A549 (cell line): Measurements from ENCODE around the gene C7orf57. TPM values are rescaled to one million over a fixed set of nuclear protein-coding genes. Genes with fewer than 3 reads are reported as not detected.

Experiments
- ATAC-seq, 2 experiments: fragments of 200-7000 bp in 1 of 2; fragments of >200 bp in 1 of 2; cut with Nextera tagmentation in 1 of 2; cut with Tn5 transposase in 1 of 2; 3 replicates each; pipeline versions ENCODE4 v1.8.0 to v1.9.1; 2018 to 2020; ENCODE audit warnings: mild to moderate bottlenecking in 1 of 2, moderate library complexity in 1 of 2
- CTCF ChIA-PET: fragments of 300-600 bp; sonication (Branson Sonifier 250); formaldehyde crosslinking; extraction: SDS; loops from one replicate; lab custom pipeline; 2021; ENCODE audit warnings: antibody characterized with exemption, inconsistent platforms; lab: Yijun Ruan, JAX
- POLR2A ChIA-PET: fragments of 350-600 bp; formaldehyde crosslinking; extraction: SDS; loops from one replicate; lab custom pipeline; 2021; ENCODE audit warnings: antibody characterized with exemption, inconsistent platforms; lab: Yijun Ruan, JAX
- DNase-seq, 2 experiments: peaks; one replicate each; pipeline versions ENCODE4 v3.0.0 to v3.0.0-alpha.2; 2011 to 2016; ENCODE audit warnings: low read depth in 1 of 2, low spot score in 1 of 2
- FAIRE-seq: peaks from 2 replicates; lab custom pipeline; 2011; peaks lifted over from hg19 to GRCh38; lab: Jason Lieb, UNC
- H3K27ac ChIP-seq, 2 experiments: fragments of >200 bp; sonication (Bioruptor Twin); formaldehyde crosslinking; 3 replicates each; pipeline ENCODE4 v1.5.1; 2016 to 2017
- H3K4me1 ChIP-seq: fragments of >200 bp; sonication (Bioruptor Twin); formaldehyde crosslinking; 3 replicates; pipeline ENCODE4 v1.6.1; 2016
- H3K4me2 ChIP-seq: fragments of >200 bp; sonication (Bioruptor Twin); formaldehyde crosslinking; 3 replicates; pipeline ENCODE4 v1.6.1; 2016
- H3K4me3 ChIP-seq: fragments of >200 bp; sonication (Bioruptor Twin); formaldehyde crosslinking; 3 replicates; pipeline ENCODE4 v1.5.1; 2016
- H3K9me3 ChIP-seq: fragments of >200 bp; sonication (Bioruptor Twin); formaldehyde crosslinking; 3 replicates; pipeline ENCODE4 v1.6.1; 2016
- ATOH8 ChIP-seq: fragments of 250-450 bp; sonication (Bioruptor Pico); IDR thresholded peaks from 2 replicates; pipeline ENCODE4 v1.5.0; 2020; ENCODE audit warnings: low read depth, mild to moderate bottlenecking, moderate library complexity
- BHLHE40 ChIP-seq: IDR thresholded peaks from 2 replicates; pipeline ENCODE4 v1.6.1; 2012; ENCODE audit warnings: low read depth, low read length, inconsistent platforms
- CEBPB ChIP-seq, 2 experiments: fragments of >200 bp in 1 of 2; sonication (Bioruptor Twin) in 1 of 2; formaldehyde crosslinking in 1 of 2; IDR thresholded peaks; 2 replicates each; pipeline ENCODE4 v1.6.1; 2012 to 2016
- CHD4 ChIP-seq: fragments of 200-600 bp; sonication (generic); IDR thresholded peaks from 2 replicates; pipeline ENCODE4 v1.6.1; 2016; ENCODE audit warnings: antibody characterized with exemption, mild to moderate bottlenecking, borderline replicate concordance
- CTCF ChIP-seq: fragments of >200 bp; sonication (Bioruptor Twin); formaldehyde crosslinking; IDR thresholded peaks from 3 replicates; pipeline ENCODE4 v1.5.1; 2016
- E2F6 ChIP-seq: IDR thresholded peaks from 2 replicates; pipeline ENCODE4 v1.6.1; 2012; ENCODE audit warnings: low read depth, borderline replicate concordance
- EHF ChIP-seq: fragments of 250-450 bp; sonication (Bioruptor Pico); IDR thresholded peaks from 2 replicates; pipeline ENCODE4 v1.5.0; 2020; ENCODE audit warnings: mild to moderate bottlenecking
- EHMT2 ChIP-seq: fragments of 200-600 bp; sonication (generic); IDR thresholded peaks from 2 replicates; pipeline ENCODE4 v1.6.1; 2016; ENCODE audit warnings: antibody characterized with exemption, low read depth, mild to moderate bottlenecking, moderate library complexity
- EP300 ChIP-seq, 2 experiments: fragments of >200 bp; sonication (Bioruptor Twin); formaldehyde crosslinking; IDR thresholded peaks; 2 replicates in 1 of 2; 3 replicates in 1 of 2; pipeline ENCODE4 v1.6.1; 2016 to 2017
- FOSL2 ChIP-seq, 2 experiments: fragments of 450-650 bp in 1 of 2; fragments of >200 bp in 1 of 2; sonication (Bioruptor Twin) in 1 of 2; formaldehyde crosslinking; IDR thresholded peaks; 2 replicates each; pipeline versions ENCODE4 v1.5.0 to v1.6.1; 2016 to 2020; ENCODE audit warnings: mild to moderate bottlenecking in 1 of 2, moderate library complexity in 1 of 2
- GATA3 ChIP-seq: IDR thresholded peaks from 2 replicates; pipeline ENCODE4 v1.6.1; 2012; ENCODE audit warnings: borderline replicate concordance
- HES2 ChIP-seq: fragments of >200 bp; sonication (Bioruptor Twin); formaldehyde crosslinking; IDR thresholded peaks from 2 replicates; pipeline ENCODE4 v1.6.1; 2016
- HEYL ChIP-seq: fragments of 250-450 bp; sonication (Bioruptor Pico); IDR thresholded peaks from 2 replicates; pipeline ENCODE4 v1.8.0; 2021; ENCODE audit warnings: mild to moderate bottlenecking, moderate library complexity
- HMGXB4 ChIP-seq: fragments of 250-450 bp; sonication (Bioruptor Pico); IDR thresholded peaks from 2 replicates; pipeline ENCODE4 v1.5.0; 2021; ENCODE audit warnings: mild to moderate bottlenecking, moderate library complexity, borderline replicate concordance
- HOXA7 ChIP-seq: fragments of 250-450 bp; sonication (Bioruptor Pico); IDR thresholded peaks from 2 replicates; pipeline ENCODE4 v1.5.0; 2020; ENCODE audit warnings: mild to moderate bottlenecking, moderate library complexity
- HOXB13 ChIP-seq: fragments of 250-450 bp; sonication (Bioruptor Pico); IDR thresholded peaks from 2 replicates; pipeline ENCODE4 v1.5.0; 2020; ENCODE audit warnings: low read depth, mild to moderate bottlenecking, moderate library complexity
- HOXB5 ChIP-seq: fragments of 250-450 bp; sonication (Bioruptor Pico); IDR thresholded peaks from 2 replicates; pipeline ENCODE4 v1.5.0; 2020; ENCODE audit warnings: mild to moderate bottlenecking, moderate library complexity
- KDM1A ChIP-seq: fragments of 200-600 bp; sonication (generic); IDR thresholded peaks from 2 replicates; pipeline ENCODE4 v1.6.1; 2016; ENCODE audit warnings: low read depth, mild to moderate bottlenecking
- KDM5A ChIP-seq: fragments of 200-600 bp; sonication (generic); IDR thresholded peaks from 2 replicates; pipeline ENCODE4 v1.6.1; 2016; ENCODE audit warnings: antibody characterized with exemption, mild to moderate bottlenecking
- MYC ChIP-seq: IDR thresholded peaks from 2 replicates; pipeline ENCODE4 v1.6.1; 2012; ENCODE audit warnings: mild to moderate bottlenecking, inconsistent platforms, low read length, improper control_type of control experiment, borderline replicate concordance
- NFE2L2 ChIP-seq: fragments of 150-350 bp; conservative IDR thresholded peaks from 2 replicates; pipeline ENCODE4 v1.6.1; 2014; ENCODE audit warnings: low read length
- NPAS2 ChIP-seq: fragments of 250-450 bp; sonication (Bioruptor Pico); IDR thresholded peaks from 2 replicates; pipeline ENCODE4 v1.8.0; 2022; ENCODE audit warnings: mild to moderate bottlenecking, moderate library complexity, borderline replicate concordance
- RAD21 ChIP-seq, 2 experiments: fragments of >200 bp in 1 of 2; sonication (Bioruptor Twin) in 1 of 2; formaldehyde crosslinking in 1 of 2; IDR thresholded peaks in 1 of 2; conservative IDR thresholded peaks in 1 of 2; 2 replicates in 1 of 2; 3 replicates in 1 of 2; pipeline ENCODE4 v1.6.1; 2012 to 2018; ENCODE audit warnings: inconsistent platforms in 1 of 2
- RARB ChIP-seq: fragments of 250-450 bp; sonication (Bioruptor Pico); IDR thresholded peaks from 2 replicates; pipeline ENCODE4 v1.8.0; 2021; ENCODE audit warnings: mild to moderate bottlenecking, moderate library complexity
- TFCP2L1 ChIP-seq: fragments of 250-450 bp; sonication (Bioruptor Pico); IDR thresholded peaks from 2 replicates; pipeline ENCODE4 v1.5.0; 2021; ENCODE audit warnings: mild to moderate bottlenecking
- USF2 ChIP-seq: fragments of 450-650 bp; IDR thresholded peaks from 2 replicates; pipeline ENCODE4 v1.6.1; 2014; ENCODE audit warnings: antibody characterized with exemption
- ZFP36 ChIP-seq: fragments of 450-650 bp; IDR thresholded peaks from 2 replicates; pipeline ENCODE4 v1.6.1; 2014; ENCODE audit warnings: borderline replicate concordance; ENCODE audit not compliant: partially characterized antibody
- ZSCAN20 ChIP-seq: fragments of 250-450 bp; sonication (Bioruptor Pico); IDR thresholded peaks from 2 replicates; pipeline ENCODE4 v1.8.0; 2022; ENCODE audit warnings: mild to moderate bottlenecking, moderate library complexity
- WGBS: methylation state at CpG from one replicate; pipeline ENCODE4 v1.1.6; 2017; ENCODE audit errors: missing lambda C conversion rate; 5-methylcytosine and 5-hydroxymethylcytosine counted together
- polyA plus RNA-seq, 4 experiments: library from polyadenylated mRNA; depleted of rRNA in 3 of 4; stranded (reverse); fragments of >200 nt; fragmentation: RNase III in 1 of 4; extraction: RNeasy Plus Mini Kit Qiagen cat#74134 plus additional on column Dnase treatment in 1 of 4; gene quantifications; 2 replicates in 3 of 4; 3 replicates in 1 of 4; pipeline ENCODE4 v1.2.3, GENCODE V29; 2011 to 2017

Gene C7orf57
- polyA plus RNA-seq, 2 of the 4 experiments (the other 2 are of a cell fraction) = 0.05 to 0.09 TPM

GRCh38 chr7:48009954-48010353, 25.4 kb upstream of the C7orf57 start (continued):
- no peak for TF ChIP-seq HES2
- TF ChIP-seq CTCF = no peak
- TF ChIP-seq RARB (CRISPR knock-in tag) = no peak
- TF ChIP-seq GATA3 = no peak
- no peak for TF ChIP-seq NPAS2 (CRISPR knock-in tag)

- ATAC-seq (no peak), DNase-seq (no peak), FAIRE-seq (no peak)
- ChIA-PET POLR2A (no interaction called here), CTCF (interaction anchor here (1.1 kb wide), 1 partner anchor 143 kb away, joined by 3 read pairs; no protein-coding TSS in a partner anchor)
- no peaks in the 10 kb centered on the region for H3K9me3 ChIP-seq
- WGBS = 69% methylated on average over 2 of the region's 2 CpGs
- no peak overlapping the region for H3K27ac ChIP-seq
- H3K4me2 ChIP-seq = no peak overlapping the region
- no peak overlapping the region for H3K4me3 ChIP-seq
- no peaks in the 10 kb centered on the region for H3K4me1 ChIP-seq
- TF ChIP-seq MYC (no peak), KDM5A (no peak), CEBPB (IDR thresholded peaks at IDR 0.05) (no peak), TFCP2L1 (CRISPR knock-in tag) (no peak), BHLHE40 (no peak), HOXB13 (CRISPR knock-in tag) (no peak), FOSL2 (IDR thresholded peaks at IDR 0.05) (no peak), FOSL2 (CRISPR knock-in tag; IDR thresholded peaks at IDR 0.05) (no peak), HOXB5 (CRISPR knock-in tag) (no peak), ZFP36 (no peak), HMGXB4 (CRISPR knock-in tag) (no peak), HEYL (CRISPR knock-in tag) (no peak), EHMT2 (no peak), NFE2L2 (no peak), EHF (CRISPR knock-in tag) (no peak), HOXA7 (no peak), ATOH8 (CRISPR knock-in tag) (no peak), CHD4 (no peak)
- TF ChIP-seq, all 56 proteins: peak for 0
Measured at GRCh38 chr7:48011323-48011722, 24.0 kb upstream of the C7orf57 start.

GRCh38 chr7:48011951-48012350, 23.4 kb upstream of the C7orf57 start:
- WGBS = 60% methylated on average over 3 of the region's 3 CpGs
- POLR2A ChIA-PET = no interaction called here
- ATAC-seq (no peak), DNase-seq (no peak), FAIRE-seq (no peak)
- no peak overlapping the region for H3K27ac ChIP-seq
- H3K4me1 ChIP-seq = no peaks in the 10 kb centered on the region
- H3K4me3 ChIP-seq = no peak overlapping the region
- H3K9me3 ChIP-seq = no peaks in the 10 kb centered on the region
- CTCF ChIA-PET = no interaction called here
- H3K4me2 ChIP-seq = no peak overlapping the region
- no peak for TF ChIP-seq ZSCAN20 (CRISPR knock-in tag)
- no peak for TF ChIP-seq KDM1A
- no peak for TF ChIP-seq E2F6
- no peak for TF ChIP-seq EP300 (IDR thresholded peaks at IDR 0.05)
- TF ChIP-seq ZFP36 = no peak
- no peak for TF ChIP-seq HMGXB4 (CRISPR knock-in tag)
- no peak for TF ChIP-seq HOXA7
- TF ChIP-seq USF2 = no peak
- no peak for TF ChIP-seq KDM5A
- TF ChIP-seq RAD21 (conservative IDR thresholded peaks at IDR 0.05 in 1 of 2, IDR thresholded peaks at IDR 0.05 in 1 of 2) = no peak
- no peak for TF ChIP-seq MYC
